AG09319 (cell line): ENCODE measurements around the gene PICK1.
"Not testable (repeated sequence)": the region's sequence is repeated elsewhere in the genome, so short reads cannot be mapped to it uniquely, and the experiment has no call there.

Experiments used
- DNase-seq: peaks from one replicate; pipeline ENCODE4 v3.0.0-alpha.2; 2010; ENCODE audit warnings: low read depth; ENCODE audit errors: extremely low read depth
- CTCF ChIP-seq: IDR thresholded peaks from 2 replicates; pipeline ENCODE4 v1.5.1; 2011; ENCODE audit warnings: low read depth, mild to moderate bottlenecking, inconsistent platforms, low read length, moderate library complexity

PICK1 gene

GRCh38 chr22:38075105-38075825, 18.1 kb downstream of the PICK1 start:
- no peak for TF ChIP-seq CTCF
- DNase-seq, result no peak

GRCh38 chr22:38075961-38076360, 18.8 kb downstream of the PICK1 start:
- DNase-seq, result no peak
- TF ChIP-seq CTCF, result no peak

GRCh38 chr22:38077096-38077495, 19.9 kb downstream of the PICK1 start:
- no peak for DNase-seq
- TF ChIP-seq CTCF, result no peak

DNA sequence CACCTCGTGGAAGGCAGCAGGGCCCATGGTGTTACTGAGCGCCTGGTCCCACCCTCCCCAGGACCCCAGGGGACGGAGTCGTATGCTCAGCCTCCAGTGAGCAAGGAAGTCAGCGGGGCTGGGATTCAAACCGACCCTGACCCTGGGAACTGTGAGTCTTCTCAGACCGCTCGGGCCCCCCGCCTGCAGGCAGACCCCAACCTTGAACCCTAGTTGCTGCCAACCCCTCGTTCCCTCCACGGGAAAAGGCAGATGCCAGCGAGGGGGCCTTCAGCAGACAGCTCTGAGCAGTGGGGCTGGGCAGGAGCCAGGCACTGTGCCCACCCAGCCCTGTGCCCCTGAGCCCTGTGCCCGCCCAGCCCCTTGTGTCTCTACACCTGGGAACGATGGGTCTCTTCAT, 20.4 kb downstream of the PICK1 start:
- TF ChIP-seq CTCF, result no peak

DNA sequence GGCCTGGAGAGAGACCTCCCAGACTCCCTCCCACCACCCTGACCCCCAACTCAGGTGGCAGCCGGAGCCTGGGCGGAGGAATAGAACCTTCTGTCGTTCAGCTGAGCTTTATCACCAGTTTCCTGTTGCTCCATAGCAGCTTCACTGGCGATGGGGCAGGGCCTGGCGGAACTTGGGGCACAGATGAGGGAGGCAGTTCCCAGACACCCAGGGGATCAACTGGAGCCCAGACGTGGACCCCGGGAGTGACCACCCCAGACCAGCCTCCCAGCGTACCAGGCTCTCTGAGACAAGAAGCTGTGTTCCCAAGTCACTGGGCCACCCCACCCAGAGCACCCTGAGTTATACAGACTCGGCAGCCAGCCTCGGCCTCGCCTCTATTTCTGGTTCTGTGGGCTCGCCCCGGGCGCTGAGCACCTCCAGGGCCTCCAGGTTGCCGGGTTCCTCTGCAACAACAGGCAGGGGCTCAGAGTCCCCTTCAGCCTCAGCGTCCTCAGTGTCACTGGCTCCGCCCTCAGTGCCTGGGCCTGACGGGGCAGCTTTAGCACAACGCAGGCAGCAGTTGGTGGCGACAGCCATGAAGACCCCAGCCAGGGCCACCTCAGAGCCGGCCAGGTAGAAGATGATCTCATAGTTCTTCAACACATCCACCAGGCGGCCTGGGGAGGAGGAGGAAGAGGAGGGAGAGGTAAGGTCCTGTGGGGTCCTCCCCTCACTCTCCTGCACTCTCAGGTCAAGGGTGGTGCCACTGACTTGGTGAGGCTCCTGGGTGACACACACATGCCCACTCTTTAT, 21.0 kb downstream of the PICK1 start:
- TF ChIP-seq CTCF, result no peak
- DNase-seq, result no peak

More for the DNA sequence above, 20.4 kb downstream of the PICK1 start:
- DNase-seq, result no peak

- DNase-seq, result not testable (repeated sequence)
Measured at GRCh38 chr22:38079208-38079607, 22.0 kb downstream of the PICK1 start.

DNA sequence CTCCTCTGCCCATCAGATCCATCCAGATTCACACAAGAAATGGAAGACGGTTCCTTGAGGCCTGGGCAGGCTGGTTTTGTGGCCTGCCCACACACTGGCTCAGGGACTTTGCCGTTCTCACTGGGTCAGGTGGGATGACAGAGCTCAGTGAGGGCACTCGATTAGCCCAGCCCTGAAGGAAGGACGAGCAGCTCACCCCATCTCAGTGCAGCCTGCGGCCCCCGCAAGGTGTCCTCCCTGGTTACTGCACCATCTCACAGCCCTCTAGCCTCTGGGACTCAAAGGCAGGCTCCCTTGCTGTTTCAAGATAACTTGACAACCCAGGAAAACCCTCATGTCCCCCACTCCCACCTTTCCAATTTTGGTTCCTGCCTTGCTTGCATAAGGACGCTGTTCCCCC, 22.6 kb downstream of the PICK1 start:
- no peak for TF ChIP-seq CTCF
- no peak for DNase-seq
